ENCODE results near the gene NTNG1.

The NTNG1 gene

GRCh38 chr1:107342316-107342715, 201.5 kb downstream of the NTNG1 start:
- no peak for DNase-seq (ENCODE audit: low spot score)

- no peak for DNase-seq (ENCODE audit: low spot score)
These were observed 201.9 kb downstream of the NTNG1 start for GRCh38 chr1:107342768-107343167.

DNA sequence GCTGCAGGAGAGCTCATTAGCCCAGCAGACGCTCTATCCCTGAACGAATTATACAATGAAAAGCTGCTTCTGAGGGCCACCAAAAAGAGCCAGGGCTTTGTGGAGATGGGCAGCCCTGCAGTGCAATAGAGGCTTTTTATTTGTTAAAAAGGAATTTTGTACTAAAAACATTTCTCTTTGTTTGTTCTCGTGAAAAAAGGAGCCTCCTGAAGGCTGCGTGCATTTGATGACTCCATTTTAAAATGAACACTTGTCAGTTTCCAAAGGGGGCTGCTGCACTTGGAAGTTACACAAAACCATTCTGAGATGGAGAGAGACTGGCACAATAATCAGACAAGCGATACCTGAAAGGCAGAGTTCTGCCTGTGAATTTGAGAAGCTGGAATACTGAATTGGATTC, 202.8 kb downstream of the NTNG1 start:
- DNase-seq (ENCODE audit: low spot score), result no peak

DNA sequence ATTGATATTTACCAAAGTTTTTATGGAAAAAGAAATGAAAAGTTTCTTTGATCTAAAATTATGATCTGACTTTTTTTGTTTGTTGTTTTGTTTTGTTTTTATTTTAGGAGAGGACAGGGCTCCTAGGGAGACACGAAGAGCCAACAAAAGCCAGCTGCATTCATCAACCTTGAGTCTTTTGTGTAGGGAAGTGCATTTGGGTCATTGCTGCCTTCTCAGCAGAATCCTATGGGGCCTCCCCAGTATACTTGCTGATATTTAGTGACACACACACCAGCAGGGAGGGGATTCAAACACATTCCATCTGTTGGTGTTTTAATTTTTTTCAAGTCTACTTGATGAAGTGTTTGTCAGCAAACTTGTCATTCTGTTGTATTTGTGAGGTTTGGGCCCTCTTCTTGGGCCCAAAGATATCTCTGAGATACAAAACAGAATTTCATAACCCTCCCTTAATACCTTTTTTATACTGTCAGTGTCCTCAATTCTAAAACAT, 203.5 kb downstream of the NTNG1 start:
- DNase-seq (ENCODE audit: low spot score), result no peak

- DNase-seq (ENCODE audit: low spot score), result no peak
These were observed 204.0 kb downstream of the NTNG1 start for GRCh38 chr1:107344836-107345235.

- no peak for DNase-seq (ENCODE audit: low spot score)
These were observed 212.0 kb downstream of the NTNG1 start for GRCh38 chr1:107352850-107353249.

GRCh38 chr1:107357376-107357775, 216.5 kb downstream of the NTNG1 start:
- DNase-seq (ENCODE audit: low spot score), result no peak

DNA sequence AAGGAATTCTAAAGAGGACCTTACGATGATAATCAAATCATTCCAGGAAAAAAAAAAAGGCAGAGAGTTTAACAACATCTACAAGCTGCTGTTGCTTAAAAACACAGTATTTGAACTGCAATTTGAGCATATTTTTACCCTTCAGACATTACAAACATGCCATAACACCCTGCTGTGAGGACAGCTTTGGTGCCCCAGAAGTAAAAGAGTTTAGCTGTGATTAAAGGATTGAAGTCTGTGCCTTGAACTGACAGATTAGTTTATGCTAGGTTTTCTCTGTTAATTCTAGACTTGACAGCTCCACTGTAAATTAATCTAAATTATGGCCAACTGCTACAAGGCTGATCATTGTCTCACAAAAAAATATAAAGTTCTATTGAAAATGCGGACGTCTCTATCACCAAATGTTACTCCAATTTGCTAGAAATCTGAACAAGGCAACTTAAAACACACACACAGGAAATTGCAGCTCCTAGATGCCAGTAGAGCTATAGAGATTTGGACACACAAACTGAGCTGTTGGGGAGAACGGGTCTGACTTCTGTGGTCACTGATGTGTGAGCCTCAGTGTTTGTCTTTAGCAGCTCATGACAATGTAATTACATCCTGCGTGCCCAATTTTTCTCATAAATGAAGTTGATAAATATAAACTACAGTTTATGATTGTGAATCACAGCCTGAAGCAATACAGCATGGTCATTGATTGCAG, 217.9 kb downstream of the NTNG1 start:
- DNase-seq (ENCODE audit: low spot score), result no peak

DNA sequence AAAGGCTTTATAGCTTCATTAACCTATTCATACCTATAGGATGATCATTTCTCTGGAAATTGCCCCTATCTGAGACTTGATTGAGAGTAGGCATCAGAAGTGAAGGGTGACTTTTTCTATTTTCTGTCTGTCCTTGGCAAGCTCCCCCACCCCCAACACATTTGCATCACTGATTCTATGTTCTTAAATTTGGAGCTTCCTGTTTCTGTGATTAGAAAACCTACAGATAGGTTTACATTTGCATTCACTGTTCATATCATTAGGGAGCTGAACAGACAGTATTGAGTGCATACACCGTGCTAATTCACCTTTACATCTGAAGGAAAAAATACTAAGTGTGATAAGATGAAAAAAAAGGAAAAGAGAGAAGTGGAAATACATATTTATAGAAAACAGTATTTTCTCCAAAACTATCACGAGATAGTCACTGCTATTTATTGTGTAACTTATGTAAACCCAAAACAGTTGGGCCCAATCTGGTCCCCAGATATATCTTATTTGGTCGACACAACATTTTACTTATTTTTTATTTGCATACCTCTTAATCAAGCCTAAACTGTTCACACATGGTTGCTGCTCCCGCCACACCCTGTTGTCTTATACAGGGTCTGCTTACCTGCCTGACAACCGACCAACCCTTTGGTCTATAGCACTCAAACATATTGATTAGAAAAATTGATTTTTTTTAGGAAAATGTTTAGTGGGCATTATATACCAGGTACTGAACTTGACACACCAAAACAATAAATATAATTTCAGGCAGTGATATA, 218.8 kb downstream of the NTNG1 start:
- DNase-seq (ENCODE audit: low spot score), result no peak

DNA sequence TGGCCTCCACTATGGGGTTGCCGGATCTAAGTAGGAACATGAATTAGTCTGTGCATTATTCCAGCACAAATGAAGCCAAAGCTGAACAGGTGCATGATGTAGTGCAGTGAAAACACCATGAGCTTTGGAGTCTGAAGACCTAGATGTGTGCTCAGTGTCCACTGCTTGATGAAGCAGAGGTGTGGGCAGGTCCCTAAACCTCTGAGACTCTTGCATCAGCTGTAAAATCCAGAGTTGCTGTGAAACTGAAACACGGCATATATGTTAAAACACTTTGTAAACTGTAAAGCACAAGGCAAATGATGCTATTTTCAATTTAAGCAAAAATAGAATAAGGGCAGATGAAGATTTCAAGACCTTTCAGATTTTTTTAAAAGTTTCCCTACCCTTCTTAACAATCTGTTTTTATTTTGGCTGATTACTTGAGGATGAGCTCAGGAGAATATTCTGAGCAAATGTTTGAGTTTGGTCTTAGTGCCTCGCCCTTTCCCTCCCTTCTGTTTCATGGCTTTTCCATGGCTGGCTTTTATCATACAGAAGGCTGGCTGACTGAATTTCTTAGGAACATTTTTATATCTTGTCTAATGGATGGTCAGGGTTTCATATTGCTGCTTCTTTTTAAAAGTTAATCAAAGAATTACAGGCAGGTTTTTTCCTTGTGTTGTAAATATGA, 221.8 kb downstream of the NTNG1 start:
- no peak for DNase-seq (ENCODE audit: low spot score)

DNA sequence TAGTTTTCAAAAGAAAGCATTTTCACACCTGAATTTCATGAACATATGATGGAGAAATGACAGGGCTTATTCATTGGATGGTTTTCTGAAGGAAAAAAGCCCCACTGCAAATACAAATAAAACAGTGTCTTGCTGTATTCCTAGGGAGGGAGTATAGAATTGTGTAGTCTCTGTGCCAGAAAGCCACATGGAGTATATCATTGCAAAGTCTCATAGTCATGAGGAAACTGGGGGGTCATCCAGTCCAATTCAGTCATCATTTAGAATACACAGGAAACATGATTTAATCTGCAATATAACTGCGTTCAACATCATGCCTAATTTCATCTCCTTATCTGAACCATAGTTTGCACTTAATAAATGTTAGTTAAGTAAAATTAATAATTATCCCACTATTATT, 222.3 kb downstream of the NTNG1 start:
- DNase-seq (ENCODE audit: low spot score), result no peak

DNA sequence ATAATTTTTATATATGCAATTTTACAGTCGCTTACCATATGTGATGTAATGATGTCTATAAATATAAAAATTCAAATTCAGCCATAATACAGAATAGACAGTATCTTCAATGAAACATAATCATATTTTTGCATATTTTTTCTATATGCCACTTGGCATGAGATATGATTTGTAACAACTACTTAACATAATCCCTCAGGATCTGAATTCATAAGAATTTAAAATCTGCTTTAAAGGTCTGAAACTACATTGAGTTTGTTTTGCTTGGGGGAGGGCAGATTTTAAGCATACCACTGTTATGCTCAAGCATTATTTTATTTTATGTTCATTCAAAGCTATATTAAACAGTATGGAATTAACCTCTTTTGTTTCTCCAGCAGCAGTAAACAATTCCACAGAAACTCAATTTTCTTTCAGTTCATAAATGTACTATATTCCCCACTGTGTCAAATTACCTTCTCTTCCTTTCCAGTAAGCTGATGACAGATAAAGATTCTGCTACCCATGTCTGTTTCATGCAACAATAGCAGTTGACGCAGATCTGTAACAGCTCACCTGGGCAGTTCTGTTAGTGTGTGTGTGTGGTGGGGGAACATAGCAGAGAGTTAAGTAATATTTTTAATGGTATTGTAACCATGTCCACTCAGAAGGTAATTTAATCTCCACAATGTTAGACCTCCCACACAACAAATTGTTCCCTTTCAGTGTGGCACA, 224.8 kb downstream of the NTNG1 start:
- DNase-seq (ENCODE audit: low spot score), result no peak

GRCh38 chr1:107378426-107378825, 237.6 kb downstream of the NTNG1 start:
- DNase-seq (ENCODE audit: low spot score), result no peak

DNA sequence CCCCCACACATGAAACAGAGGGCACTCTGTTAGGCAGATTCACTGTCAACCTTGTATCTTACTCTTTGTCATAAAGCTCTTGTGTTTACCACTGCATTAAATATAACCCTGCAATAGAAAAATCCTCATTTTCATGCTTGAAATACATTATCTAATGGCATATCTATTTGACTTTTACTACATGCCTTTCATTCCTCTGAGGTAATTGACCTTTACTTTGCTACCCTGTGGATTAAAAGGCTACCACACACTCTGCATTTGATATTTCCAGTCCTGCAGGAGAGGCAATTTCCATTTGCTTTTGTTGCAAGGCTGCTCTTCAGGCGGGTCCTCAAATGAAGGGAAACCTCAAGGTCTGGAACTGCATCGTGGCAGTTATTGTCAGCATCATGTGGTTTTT, 238.0 kb downstream of the NTNG1 start:
- no peak for DNase-seq (ENCODE audit: low spot score)

- no peak for DNase-seq (ENCODE audit: low spot score)
These were observed 239.0 kb downstream of the NTNG1 start for GRCh38 chr1:107379826-107380225.

- no peak for DNase-seq (ENCODE audit: low spot score)
These were observed 248.9 kb downstream of the NTNG1 start for GRCh38 chr1:107389410-107390396.

- no peak for DNase-seq (ENCODE audit: low spot score)
These were observed 253.5 kb downstream of the NTNG1 start for GRCh38 chr1:107394301-107394700.

DNA sequence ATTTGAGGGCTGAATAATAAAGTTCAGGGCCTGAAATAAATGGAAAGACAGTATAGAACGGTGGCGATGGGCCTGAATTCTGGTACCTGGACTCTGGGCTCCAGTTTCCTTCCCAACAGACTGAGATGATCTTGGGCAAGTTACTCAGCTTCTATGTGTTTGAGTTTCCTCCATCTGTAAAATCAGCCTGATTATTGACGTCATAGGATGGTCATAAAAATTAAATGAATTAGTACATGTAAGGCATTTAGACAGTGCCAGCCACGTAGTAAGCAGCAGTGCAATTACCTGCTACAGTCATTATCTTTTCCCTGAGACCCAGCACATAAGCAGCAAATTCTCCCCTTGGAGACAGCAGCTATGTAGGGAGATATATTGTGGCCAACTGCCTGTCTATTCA, 260.9 kb downstream of the NTNG1 start:
- DNase-seq (ENCODE audit: low spot score), result no peak

DNA sequence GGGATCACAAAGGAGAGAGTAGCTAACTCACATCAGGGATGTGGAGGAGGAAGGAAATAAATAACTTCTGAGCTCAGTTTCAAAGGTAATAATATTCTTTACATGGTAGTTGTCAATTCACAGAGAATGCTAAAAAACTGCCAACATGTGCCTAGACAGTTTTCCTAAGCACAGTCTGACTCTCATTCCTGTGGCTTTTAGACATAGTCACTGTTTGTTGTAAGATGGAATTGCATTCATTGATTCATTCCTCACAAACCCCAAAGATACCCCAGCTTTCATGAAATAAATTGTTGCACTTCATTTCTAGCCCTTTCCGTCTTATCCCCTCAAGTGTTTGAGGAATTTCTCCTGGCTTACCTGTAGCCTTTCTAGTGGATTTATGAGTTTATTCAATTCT, 263.9 kb downstream of the NTNG1 start:
- no peak for DNase-seq (ENCODE audit: low spot score)

- DNase-seq (ENCODE audit: low spot score), result no peak
These were observed 264.4 kb downstream of the NTNG1 start for GRCh38 chr1:107405236-107405635.

- DNase-seq (ENCODE audit: low spot score), result no peak
These were observed 266.2 kb downstream of the NTNG1 start for GRCh38 chr1:107407011-107407410.

Measured in LoVo (cell line).